Measurements from ENCODE around the gene ATXN1.

Gene ATXN1

GRCh38 chr6:16770701-16771569 lies 9.7 kb upstream of the ATXN1 start:
- Histone ChIP-seq H3K27me3 (replicated peaks) (no peaks in the 10 kb centered on the region), H3K36me3 (replicated peaks) (no peaks in the 10 kb centered on the region), H3K4me3 (ENCODE audit: low read depth, low read length) (no peak overlapping the region), H3K27ac (peak overlapping the region; percentile 95)
- in situ Hi-C loops (cut with HindIII; ENCODE audit: low pct_ligation_motif_present, low sequenced_read_pairs): no loop called here
- TF ChIP-seq CTCF (IDR thresholded peaks at IDR 0.05; ENCODE audit: low read depth, low read length, missing control alignments): peak; percentile 99
- DNase-seq: peak; percentile 79

GRCh38 chr6:16769986-16770376 lies 8.7 kb upstream of the ATXN1 start:
- H3K36me3 ChIP-seq (replicated peaks): no peaks in the 10 kb centered on the region
- no peaks in the 10 kb centered on the region for H3K27me3 ChIP-seq (replicated peaks)
- peak; percentile 87 for DNase-seq
- in situ Hi-C loops (cut with HindIII; ENCODE audit: low pct_ligation_motif_present, low sequenced_read_pairs): no loop called here
- no peak for TF ChIP-seq CTCF (IDR thresholded peaks at IDR 0.05; ENCODE audit: low read depth, low read length, missing control alignments)
- H3K27ac ChIP-seq: peak overlapping the region; percentile 95
- H3K4me3 ChIP-seq (ENCODE audit: low read depth, low read length): no peak overlapping the region

- TF ChIP-seq CTCF (IDR thresholded peaks at IDR 0.05; ENCODE audit: low read depth, low read length, missing control alignments): no peak
- in situ Hi-C loops (cut with HindIII; ENCODE audit: low pct_ligation_motif_present, low sequenced_read_pairs): no loop called here
- Histone ChIP-seq H3K27ac (peak overlapping the region; percentile 95), H3K4me3 (ENCODE audit: low read depth, low read length) (no peak overlapping the region), H3K27me3 (replicated peaks) (no peaks in the 10 kb centered on the region), H3K36me3 (replicated peaks) (no peaks in the 10 kb centered on the region)
- peak; percentile 96 for DNase-seq
Observed at GRCh38 chr6:16769131-16769985, 8.1 kb upstream of the ATXN1 start.

GRCh38 chr6:16768477-16768830 lies 7.2 kb upstream of the ATXN1 start:
- H3K27ac ChIP-seq: peak overlapping the region; percentile 95
- no peak for TF ChIP-seq CTCF (IDR thresholded peaks at IDR 0.05; ENCODE audit: low read depth, low read length, missing control alignments)
- DNase-seq: no peak
- in situ Hi-C loops (cut with HindIII; ENCODE audit: low pct_ligation_motif_present, low sequenced_read_pairs): no loop called here
- no peaks in the 10 kb centered on the region for H3K36me3 ChIP-seq (replicated peaks)
- no peak overlapping the region for H3K4me3 ChIP-seq (ENCODE audit: low read depth, low read length)
- H3K27me3 ChIP-seq (replicated peaks): no peaks in the 10 kb centered on the region

GRCh38 chr6:16767765-16768476 lies 6.7 kb upstream of the ATXN1 start:
- Histone ChIP-seq H3K4me3 (ENCODE audit: low read depth, low read length) (no peak overlapping the region), H3K27ac (peak overlapping the region; percentile 95), H3K27me3 (replicated peaks) (no peaks in the 10 kb centered on the region), H3K36me3 (replicated peaks) (no peaks in the 10 kb centered on the region)
- in situ Hi-C loops (cut with HindIII; ENCODE audit: low pct_ligation_motif_present, low sequenced_read_pairs): no loop called here
- no peak for TF ChIP-seq CTCF (IDR thresholded peaks at IDR 0.05; ENCODE audit: low read depth, low read length, missing control alignments)
- no peak for DNase-seq

All from brain microvascular endothelial cell (primary cell).